Measurements from ENCODE around the gene CNTNAP2.

CNTNAP2 gene

DNA sequence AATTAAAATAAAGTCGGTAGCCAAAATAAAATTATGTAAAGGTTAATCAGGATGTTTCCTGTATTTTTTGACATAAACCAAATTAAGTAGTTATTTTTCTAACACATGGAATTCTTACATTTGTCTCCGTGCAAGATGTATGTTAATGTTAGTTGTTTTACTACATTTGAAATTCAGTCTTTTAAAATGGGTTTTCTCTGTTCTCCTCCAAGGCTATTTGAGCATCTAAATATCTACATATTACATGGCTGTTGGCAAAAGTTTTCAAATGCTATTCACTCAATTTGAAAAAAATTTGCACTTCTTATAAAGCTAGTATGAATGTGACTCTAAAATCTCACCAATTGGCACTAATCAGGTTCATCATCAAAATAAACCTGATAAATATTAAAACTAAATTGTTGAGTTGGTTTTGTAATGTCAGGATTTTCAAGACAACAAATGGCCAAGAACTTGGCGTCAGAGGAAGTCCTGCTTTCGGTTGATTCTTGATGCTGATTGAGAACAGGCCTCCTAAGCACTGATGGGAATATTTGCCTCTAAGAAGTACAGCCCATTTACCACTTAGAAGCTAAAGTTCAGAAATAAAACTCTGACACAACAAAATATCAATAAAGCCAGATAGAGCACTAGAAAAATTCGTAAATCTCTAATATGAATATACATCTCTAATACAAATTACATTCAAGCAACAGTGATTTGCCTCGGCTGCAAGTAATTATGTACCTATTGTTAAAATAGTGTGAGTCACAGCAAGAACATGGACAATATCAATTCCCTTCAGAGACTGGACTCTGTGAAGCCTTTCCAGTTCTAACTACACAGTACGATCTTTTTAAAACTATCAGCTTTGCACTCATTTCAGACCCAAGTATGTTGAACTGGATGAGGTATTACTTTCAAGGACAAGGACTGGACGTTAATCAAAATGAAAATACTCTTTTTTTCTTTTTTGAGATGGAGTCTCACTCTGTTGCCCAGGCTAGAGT, 1740.8 kb downstream of the CNTNAP2 start:
- DNase-seq (ENCODE audit: low spot score) = no peak

DNA sequence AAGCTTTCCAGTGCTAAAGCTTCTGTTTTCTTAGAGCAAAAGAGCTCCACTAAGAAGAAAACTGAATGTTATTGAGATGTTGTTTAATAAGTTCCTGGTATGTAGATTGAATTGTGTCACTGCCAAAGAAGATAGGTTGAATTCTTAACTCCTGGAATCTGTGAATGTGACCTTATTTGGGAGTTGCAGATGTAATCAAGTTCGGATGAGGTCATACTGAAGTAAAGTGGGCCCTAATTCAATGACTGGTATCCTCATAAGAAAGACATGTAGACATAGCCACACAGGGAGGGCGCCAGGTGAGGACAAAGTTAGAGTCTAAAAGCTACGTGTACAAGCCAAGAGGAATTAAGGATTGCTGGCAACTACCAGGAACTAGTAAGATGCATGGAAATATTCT, 1741.8 kb downstream of the CNTNAP2 start:
- DNase-seq (ENCODE audit: low spot score) = no peak

DNA sequence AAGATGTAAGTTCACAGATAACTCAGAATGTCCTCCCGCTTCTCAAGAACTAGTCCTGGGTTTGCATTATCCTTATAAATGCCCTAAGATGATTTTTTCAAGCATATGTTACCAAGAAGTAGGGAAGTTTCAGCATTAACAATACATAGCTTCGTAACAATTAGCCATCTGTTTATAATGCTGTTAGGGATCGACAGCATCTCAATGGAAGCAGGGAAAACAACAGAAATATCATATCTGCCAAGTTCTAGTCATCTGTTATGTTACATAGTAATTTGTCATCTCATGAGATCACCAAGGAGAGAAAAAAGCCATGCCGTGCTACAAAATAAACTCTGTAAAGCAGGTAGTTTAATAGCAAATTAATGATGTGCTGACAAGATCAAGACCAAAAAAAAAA, 1742.4 kb downstream of the CNTNAP2 start:
- no peak for DNase-seq (ENCODE audit: low spot score)

DNA sequence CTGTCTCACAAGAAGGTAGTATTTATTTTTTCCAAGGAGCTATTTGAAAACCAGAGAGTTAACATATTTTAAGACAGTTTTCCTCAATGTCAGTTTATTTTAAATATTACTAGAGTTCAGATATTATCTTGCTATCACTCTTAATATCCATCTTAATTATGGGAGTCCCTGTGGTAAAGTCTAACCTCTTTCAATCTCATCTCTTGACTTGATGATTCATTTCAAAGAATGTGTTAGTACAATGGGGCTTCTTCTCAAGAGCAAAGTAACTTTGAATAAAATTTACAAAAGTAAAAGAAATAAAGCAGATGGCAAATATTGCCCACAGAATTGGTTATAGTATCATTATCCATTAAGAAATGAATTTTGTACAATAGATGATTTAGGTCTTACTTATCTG, 1742.9 kb downstream of the CNTNAP2 start:
- no peak for DNase-seq (ENCODE audit: low spot score)

DNA sequence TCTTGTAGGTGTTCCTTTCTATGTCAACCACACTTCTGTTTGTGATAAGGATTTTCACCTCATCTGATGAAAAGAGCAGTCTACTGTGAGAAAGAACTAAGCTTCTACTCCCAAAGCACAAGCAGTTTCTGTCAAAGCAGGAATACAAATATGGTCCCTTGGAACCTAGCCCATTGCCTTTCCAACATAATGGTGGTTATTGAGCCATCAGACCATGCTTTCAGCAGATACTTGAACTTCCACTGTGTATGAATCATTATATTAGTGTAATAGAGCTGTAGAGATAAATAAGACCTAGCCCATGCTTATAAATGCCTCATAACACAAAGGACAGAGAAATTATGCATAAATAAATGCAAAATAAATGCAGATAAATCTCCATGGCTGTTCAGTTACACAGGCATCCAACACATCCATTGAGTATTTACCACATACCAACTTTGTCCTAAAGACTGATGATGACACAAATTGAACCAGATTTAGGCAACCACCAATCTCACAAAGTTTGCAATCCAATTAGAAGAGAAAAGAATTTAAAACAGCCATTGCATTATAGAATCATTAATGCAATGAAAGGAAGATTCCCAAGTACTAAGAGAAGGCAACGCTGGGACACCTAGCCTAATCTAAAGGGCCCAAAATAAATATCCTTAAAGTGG, 1744.6 kb downstream of the CNTNAP2 start:
- DNase-seq (ENCODE audit: low spot score) = no peak

DNA sequence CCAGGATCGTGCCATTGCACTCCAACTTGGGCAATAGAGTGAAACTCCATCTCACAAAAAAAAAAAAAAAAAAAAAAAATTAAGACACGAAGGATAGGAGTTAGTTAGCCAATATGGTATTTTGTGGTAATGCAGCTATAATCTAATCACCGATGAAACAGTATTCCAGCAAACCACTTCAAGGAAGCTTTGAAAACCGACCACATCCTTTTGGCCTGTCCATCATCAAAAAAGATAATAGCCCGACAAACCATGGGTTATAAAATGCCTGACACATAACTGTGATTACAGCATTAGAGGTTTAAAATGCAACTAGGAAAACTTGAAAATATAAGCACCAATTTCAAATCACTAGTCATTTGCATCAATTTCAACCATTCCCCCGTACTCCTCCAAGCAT, 1745.3 kb downstream of the CNTNAP2 start:
- no peak for DNase-seq (ENCODE audit: low spot score)

DNA sequence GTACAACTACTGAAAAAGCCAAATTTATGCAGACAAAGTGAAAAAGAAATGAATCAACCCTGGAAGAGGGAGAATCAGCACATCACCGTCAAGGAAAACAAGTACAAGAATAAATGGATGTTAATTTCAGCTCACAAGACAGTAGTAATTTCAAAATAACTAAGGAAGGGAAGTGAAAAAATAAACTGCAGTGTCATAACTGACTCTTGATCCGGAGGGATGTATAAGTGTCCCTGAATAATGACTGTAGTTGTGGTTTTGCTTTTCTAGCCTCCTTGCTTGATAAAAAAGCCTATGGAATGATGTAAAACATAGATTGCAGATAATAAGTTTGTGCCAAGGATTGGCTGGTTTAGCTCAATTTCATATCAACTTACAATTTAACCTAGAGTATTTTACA, 1752.9 kb downstream of the CNTNAP2 start:
- DNase-seq (ENCODE audit: low spot score) = no peak

DNA sequence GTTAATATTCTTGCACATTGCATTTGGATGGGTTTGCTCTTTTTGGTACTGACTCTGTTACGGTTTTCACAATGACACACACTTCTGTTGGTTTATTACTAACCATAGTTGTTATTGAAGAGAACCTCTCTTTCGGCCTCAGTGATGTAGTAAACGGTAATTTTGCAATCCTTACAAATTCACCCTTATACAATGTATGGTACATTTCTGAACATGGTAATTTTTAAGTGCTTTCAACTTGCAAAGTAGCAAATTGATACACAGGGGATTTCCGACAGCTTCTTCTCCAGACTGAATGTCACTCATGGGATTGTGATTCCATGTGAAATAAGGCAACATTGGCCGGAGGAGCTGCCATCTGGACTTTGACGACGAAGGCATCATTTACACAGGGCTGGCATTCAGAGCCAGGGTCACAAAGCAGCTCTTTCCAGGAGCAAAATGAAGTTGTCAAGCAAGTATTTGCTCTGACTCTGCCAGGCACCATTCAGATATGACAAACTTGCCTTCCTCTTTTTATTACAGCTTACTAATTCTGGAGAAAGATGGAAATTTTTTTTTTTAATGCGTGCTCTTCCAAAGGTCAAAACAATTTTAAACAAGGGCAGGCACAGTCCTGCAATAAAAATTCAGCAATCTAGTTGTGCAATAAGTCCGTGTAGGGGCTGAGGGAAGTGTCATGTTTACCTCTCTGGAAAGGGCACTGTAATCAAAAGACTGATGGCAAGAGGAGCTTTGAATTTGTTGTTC, 1762.5 kb downstream of the CNTNAP2 start:
- no peak for DNase-seq (ENCODE audit: low spot score)

DNA sequence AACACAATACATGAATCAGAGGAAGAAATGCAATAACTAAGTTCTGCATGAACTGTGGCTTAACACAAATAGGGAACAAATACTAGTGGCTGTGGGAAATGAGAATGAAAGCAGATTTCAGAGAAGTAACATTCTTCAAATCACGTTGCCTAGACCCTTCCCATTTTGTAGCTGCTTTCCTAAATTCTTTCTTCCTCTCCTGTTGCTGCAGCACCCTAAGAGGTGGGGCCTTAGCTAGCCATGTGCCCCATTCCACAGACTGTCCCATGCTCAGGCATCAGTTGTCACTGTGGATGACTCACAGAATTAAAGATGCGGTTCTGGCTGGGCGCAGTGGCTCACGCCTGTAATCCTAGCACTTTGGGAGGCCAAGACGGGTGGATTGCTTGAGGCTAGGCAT, 1769.3 kb downstream of the CNTNAP2 start:
- no peak for DNase-seq (ENCODE audit: low spot score)

DNA sequence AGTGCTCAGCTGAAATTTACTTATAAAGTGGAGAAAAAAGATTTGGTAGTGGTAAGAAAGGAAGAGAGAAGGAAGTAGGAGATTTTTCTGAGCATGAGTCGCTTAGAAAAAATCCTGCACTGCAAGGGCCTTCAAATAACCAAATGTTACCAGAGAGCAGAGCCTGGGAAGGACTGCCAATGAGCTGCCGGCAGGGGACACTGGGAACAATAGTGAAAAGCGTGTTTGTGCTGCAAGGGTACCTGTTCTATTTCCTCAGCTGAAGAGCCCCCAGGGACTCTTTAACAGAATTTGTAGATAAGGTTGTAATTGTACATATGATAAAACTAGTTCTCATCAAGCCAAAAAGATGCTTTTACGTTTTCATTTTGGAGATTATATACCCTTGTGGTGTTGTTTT, 1777.7 kb downstream of the CNTNAP2 start:
- DNase-seq (ENCODE audit: low spot score) = no peak

DNA sequence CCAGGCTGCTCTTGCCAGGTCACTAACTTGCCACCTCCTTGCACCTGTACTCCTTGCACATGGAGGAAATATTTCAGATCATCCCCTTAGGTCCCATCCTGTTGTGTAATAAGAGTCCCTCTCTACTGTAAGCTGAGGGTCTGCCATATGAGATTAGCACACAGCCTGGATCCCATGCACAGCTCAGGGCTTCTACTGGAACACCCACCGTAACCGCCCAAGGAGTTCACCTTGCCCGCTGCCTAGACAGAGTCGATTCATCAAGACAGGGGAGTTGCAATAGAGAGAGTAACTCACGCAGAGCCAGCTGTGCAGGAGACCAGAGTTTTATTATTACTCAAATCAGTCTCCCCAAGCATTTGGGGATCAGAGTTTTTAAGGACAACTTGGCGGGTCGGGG, 1779.5 kb downstream of the CNTNAP2 start:
- DNase-seq (ENCODE audit: low spot score) = no peak

DNA sequence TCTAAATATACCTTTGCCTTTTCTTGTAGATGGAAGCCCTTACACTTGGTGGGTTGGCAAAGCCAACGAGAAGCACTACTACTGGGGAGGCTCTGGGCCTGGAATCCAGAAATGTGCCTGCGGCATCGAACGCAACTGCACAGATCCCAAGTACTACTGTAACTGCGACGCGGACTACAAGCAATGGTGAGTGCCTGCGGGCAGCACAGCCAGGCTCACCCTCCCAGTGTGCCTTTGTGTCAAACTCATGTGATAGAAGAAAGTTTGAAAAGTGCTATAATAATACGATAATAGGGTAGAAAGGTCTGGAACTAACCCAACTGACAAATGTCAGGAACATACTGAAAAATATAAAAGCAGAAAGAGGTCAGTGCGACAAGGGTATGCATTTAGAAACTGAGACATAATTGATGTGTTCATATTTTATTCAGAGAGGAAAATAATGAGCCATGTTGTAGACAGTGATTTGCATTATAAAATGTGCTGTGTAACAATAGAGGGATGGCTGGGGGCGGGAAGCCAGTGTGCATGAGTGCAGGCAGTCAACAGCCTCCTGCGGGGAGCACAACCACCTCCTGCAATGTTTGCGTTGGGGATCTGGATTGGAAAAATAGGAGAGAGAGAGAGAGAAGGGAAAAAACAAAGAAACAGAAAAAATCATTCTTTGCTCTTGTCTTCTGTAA, 1787.1 kb downstream of the CNTNAP2 start:
- DNase-seq (ENCODE audit: low spot score) = no peak

DNA sequence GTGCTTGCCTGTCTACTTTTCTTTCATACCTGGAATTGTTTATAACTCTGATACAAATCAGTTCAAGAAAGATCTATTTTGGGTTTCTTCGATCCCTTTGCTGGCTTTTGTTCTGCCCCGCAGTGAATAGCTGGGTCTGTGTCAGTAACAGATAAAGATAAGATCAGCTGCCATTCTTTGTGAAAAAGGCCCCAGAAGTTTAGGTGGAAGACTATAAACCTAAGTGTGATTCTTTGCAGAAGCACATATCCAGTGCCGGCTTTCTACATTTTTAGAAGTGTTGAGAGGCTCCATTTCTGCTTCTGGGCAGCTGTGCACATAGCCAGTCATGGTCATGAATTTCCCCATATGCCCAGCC, 1787.6 kb downstream of the CNTNAP2 start:
- no peak for DNase-seq (ENCODE audit: low spot score)

DNA sequence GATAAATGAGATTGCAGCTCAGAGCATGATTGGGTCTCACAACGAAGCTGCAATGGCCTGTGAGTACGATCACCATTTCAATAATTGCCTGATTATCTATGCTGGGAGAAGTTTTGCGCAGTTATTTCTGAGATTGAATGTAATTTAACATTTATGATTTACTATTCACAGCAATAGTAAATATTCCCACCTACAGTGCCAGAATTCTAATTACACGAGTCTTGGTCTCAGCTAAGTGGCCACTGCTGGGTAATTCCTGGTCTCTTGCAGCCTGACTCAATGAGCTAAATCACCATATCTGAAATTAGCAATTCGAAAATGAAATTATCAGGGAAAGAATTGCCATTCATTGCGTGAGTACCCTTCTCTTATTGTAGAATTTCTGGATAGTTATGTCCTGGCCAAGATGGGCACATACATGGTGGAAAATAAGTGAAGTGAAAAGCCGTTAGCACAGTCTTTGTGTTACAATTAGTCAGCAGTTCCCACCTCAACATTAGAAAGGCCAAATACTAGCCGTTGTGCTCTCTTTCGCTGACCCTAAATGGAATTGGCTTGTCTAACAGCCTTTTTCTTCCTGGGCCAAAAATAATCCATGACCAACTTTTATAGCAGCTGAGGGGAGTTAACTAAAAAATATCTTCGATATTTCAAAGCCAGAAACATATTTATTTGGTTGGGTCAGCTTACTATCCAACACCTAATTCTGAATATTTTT, 1793.0 kb downstream of the CNTNAP2 start:
- DNase-seq (ENCODE audit: low spot score) = no peak

DNA sequence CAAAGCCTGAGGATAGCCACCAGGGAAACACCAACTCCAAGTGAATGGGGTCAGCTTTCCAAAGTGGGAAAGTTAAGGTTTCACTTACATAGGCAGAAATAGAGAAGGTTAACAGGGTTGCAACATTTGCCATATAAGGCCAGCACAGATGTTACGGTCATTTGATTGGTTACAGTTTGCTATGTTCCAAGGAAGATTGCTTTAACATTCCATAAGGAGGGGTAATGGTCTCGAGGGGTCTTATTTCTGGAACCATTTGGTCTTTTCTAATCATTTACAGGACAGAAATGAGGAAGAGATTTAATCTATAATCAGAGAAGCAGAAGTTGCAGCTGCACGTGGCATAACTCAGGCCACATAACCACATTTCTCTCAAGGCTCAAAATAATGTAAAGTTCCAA, 1794.6 kb downstream of the CNTNAP2 start:
- no peak for DNase-seq (ENCODE audit: low spot score)

DNA sequence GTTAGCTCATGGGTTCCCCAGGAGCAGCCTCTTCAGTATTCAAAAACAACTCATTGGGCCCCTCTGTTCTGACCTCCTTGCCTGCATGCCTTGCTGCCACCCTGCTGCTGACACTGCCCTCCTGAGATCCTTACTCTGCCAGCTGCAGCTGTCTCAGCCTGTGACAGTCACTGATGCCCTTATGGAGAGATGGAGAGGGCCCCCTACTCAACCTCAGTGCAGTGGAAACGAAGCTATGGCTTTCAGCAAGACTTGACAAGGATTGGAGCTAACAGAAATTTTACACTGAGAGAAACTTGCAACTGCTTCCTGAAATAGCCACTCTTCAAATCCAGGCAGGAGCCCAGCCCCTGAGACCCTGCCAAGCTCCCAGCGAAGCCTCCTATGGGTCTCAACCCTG, 1795.7 kb downstream of the CNTNAP2 start:
- no peak for DNase-seq (ENCODE audit: low spot score)

DNA sequence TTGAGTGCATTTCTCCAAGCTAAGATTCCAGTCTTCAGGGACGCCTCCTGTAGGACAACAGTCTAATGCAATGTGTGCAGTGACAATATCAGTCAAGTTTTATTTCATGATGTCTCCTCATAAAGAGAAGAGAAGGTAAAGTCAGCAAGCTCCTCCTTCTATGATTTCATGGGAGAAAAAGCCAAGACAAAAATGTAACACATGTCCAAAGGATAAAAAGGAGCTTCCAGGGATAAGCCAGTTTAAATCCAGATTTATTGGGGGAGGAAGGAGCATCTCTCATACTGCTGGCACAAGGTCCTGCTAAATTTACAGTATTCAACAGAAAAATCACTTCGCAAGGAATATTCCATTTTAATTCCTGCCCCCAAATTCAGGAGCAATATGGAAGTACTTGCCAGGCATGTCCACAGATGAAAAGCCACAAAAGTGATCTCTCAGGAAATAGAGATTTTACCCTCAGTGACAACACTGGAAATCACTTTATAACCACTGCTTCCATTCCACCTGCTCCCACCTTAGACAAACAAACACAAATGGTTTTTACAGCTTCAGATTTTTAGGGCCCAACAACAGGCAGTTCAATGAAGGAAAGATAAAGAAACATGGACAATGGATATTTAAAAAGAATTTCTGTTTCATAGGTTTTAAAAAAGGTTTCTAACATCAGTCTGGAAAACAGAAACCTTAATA, 1796.5 kb downstream of the CNTNAP2 start:
- no peak for DNase-seq (ENCODE audit: low spot score)

DNA sequence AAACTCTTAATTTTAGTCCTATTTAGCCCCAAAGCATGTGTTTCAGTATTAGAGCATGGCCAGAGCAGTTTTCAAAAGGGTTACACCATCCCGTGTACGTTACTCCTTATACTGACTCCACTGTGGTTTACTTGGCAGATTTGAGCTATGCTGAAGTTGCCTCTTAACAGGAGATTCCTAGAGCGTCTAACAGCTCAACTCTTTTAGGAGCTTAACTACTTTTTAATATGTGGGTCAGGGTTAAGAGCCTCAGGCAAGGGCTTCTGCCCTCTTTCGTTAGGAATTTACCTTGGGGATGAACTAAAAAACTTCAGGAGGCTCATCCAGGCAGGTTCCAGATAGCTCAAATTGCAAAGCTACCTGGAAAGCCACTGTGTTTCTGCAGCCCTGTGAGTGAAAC, 1799.2 kb downstream of the CNTNAP2 start:
- no peak for DNase-seq (ENCODE audit: low spot score)

DNA sequence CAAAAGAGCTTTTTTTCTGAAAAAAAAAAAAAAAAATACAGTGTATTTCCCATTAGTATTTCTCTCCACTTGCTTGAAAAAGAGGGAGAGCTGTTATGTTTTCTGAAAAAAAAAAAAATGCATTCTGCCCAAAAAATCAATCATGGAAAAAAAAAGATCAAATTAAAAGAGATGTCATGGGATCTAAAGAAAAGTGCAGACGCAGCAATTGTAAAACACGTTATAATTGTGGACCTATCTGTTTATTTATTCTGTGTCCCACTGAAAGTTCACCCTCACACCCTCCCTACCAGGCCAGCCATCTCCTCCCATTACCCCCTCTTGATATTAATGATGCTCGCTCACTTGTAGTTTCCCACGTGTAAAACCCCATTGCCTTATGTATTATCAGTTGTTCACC, 1800.0 kb downstream of the CNTNAP2 start:
- no peak for DNase-seq (ENCODE audit: low spot score)

DNA sequence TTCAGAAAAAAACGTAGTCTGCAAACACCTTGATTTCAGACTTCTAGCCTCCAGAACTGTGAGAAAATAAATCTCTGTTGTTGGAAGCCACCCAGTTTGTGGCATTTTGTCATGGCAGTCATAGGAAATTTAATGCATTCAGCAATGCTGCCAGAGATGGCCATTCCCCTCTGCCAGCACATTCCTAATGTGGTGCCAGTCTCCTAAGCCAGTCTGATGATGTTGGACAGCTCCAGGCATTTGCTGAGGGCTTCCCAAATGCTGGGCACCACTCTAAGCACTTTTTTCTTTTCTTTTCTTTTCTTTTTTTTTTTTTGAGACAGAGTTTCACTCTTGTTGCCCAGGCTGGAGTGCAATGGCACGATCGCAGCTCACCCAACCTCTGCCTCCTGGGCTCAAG, 1807.2 kb downstream of the CNTNAP2 start:
- no peak for DNase-seq (ENCODE audit: low spot score)

DNA sequence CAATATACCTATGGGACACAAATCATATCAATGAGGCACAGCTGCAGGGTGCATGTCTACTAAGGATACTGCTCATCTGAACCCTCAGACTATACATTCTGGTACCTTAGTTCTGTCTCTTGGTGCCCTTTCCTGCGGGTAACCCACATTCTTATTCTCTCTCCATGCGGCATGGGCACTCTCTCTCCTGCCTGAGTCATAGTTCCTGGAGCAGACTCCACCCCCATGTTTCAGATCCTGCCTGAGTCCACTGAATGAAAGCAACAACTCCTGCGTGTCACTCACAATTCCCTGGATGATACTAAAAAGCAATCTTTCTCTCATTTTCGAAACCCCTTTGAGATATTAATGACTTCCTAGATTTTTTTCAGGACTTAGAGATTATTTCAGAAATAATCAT, 1820.8 kb downstream of the CNTNAP2 start:
- DNase-seq (ENCODE audit: low spot score) = no peak
